HCT116 (cell line): ENCODE results near the gene APBB2. TPM values are rescaled to one million over a fixed set of nuclear protein-coding genes. Genes with fewer than 3 reads are reported as not detected.

Source experiments
- ATAC-seq: fragments of 200-7000 bp; cut with Tn5 transposase; 2 replicates; pipeline ENCODE4 v1.9.1; 2020; ENCODE audit warnings: mild to moderate bottlenecking, moderate library complexity
- BruUV-seq: library from RNA; stranded (reverse); fragments of 400-500 nt; replicated peaks from 2 replicates; lab custom pipeline; 2021; lab: Mats Ljungman, UMichigan
- CTCF ChIA-PET: fragments of 300-600 bp; sonication (Branson Sonifier 250); formaldehyde crosslinking; loops from one replicate; lab custom pipeline; 2021; ENCODE audit warnings: antibody characterized with exemption; lab: Charles Lee
- POLR2A ChIA-PET: fragments of 300-600, 350-600 bp; sonication (Branson Sonifier 250); formaldehyde crosslinking; loops from one replicate; lab custom pipeline; 2021; ENCODE audit warnings: antibody characterized with exemption; lab: Charles Lee
- RAD21 ChIA-PET, 2 experiments: fragments of 300-600 bp; sonication (Branson Sonifier 250); formaldehyde crosslinking; loops; one replicate each; lab custom pipeline; 2023; ENCODE audit warnings: low total read pairs in 2 of 2; ENCODE audit not compliant: uncharacterized antibody in 2 of 2, unreplicated experiment in 2 of 2, low non-redundant PET in 1 of 2; lab: Charles Lee
- DNase-seq: peaks from one replicate; pipeline ENCODE4 v3.0.0-alpha.2; 2010; ENCODE audit warnings: low read depth, low spot score
- H2AFZ ChIP-seq: fragments of 200-600 bp; shearing (Covaris generic), sonication (generic); 2 replicates; pipeline ENCODE4 v1.6.1; 2017; ENCODE audit warnings: low read depth, mixed run types, mixed read lengths, antibody characterized with exemption, low read length; ENCODE audit not compliant: poor library complexity, severe bottlenecking
- H3K27ac ChIP-seq: 2 replicates; pipeline ENCODE4 v1.5.1; 2012; ENCODE audit warnings: low read depth, low read length
- H3K27me3 ChIP-seq: fragments of 200-600 bp; sonication (generic); 2 replicates; pipeline ENCODE4 v1.6.1; 2016; ENCODE audit warnings: mixed run types, low read length, mixed read lengths; ENCODE audit not compliant: insufficient read depth
- H3K36me3 ChIP-seq, 2 experiments: fragments of 200-500 bp in 1 of 2; fragments of 200-600 bp in 1 of 2; sonication (Bioruptor generic) in 1 of 2; sonication (generic) in 1 of 2; 2 replicates each; pipeline versions ENCODE4 v1.5.1 to v1.6.1; 2014 to 2016; ENCODE audit warnings: low read length in 2 of 2, inconsistent platforms in 1 of 2, mixed read lengths in 1 of 2, mixed run types in 1 of 2; ENCODE audit not compliant: insufficient read depth in 2 of 2, control insufficient read depth in 1 of 2
- H3K4me1 ChIP-seq, 2 experiments: fragments of 200-600 bp in 1 of 2; sonication (generic) in 1 of 2; 2 replicates each; pipeline versions ENCODE4 v1.5.1 to v1.6.1; 2012 to 2017; ENCODE audit warnings: low read length in 2 of 2, inconsistent platforms in 1 of 2, mild to moderate bottlenecking in 1 of 2, mixed read lengths in 1 of 2, mixed run types in 1 of 2, moderate library complexity in 1 of 2; ENCODE audit not compliant: insufficient read depth in 2 of 2, control insufficient read depth in 1 of 2
- H3K4me2 ChIP-seq: fragments of 200-600 bp; sonication (generic); 2 replicates; pipeline ENCODE4 v1.6.1; 2017; ENCODE audit warnings: mixed run types, low read length, mixed read lengths
- H3K4me3 ChIP-seq, 2 experiments: fragments of 200-600 bp in 1 of 2; sonication (generic) in 1 of 2; replicated peaks in 1 of 2; 2 replicates each; pipeline ENCODE4 v1.5.1; 2011 to 2016; ENCODE audit warnings: low read length in 2 of 2, control low read depth in 1 of 2, low read depth in 1 of 2, mild to moderate bottlenecking in 1 of 2, mixed read lengths in 1 of 2, mixed run types in 1 of 2
- H3K79me2 ChIP-seq: fragments of 200-600 bp; sonication (generic); 2 replicates; pipeline ENCODE4 v1.6.1; 2017; ENCODE audit warnings: mild to moderate bottlenecking, mixed run types, low read length, moderate library complexity, mixed read lengths; ENCODE audit not compliant: insufficient read depth
- H3K9ac ChIP-seq: fragments of 200-600 bp; sonication (generic); 2 replicates; pipeline ENCODE4 v1.6.1; 2016; ENCODE audit warnings: low read length, mixed read lengths
- H3K9me2 ChIP-seq: fragments of 200-600 bp; sonication (generic), shearing (Covaris generic); 2 replicates; pipeline ENCODE4 v1.6.1; 2017; ENCODE audit warnings: mixed run types, mild to moderate bottlenecking, moderate library complexity; ENCODE audit not compliant: insufficient read depth
- H3K9me3 ChIP-seq, 2 experiments: fragments of 200-500 bp in 1 of 2; fragments of 200-600 bp in 1 of 2; sonication (Bioruptor generic) in 1 of 2; sonication (generic) in 1 of 2; 2 replicates each; pipeline ENCODE4 v1.6.1; 2014 to 2017; ENCODE audit warnings: low read length in 2 of 2, mixed read lengths in 2 of 2, inconsistent platforms in 1 of 2, low read depth in 1 of 2, mild to moderate bottlenecking in 1 of 2, mixed run types in 1 of 2, moderate library complexity in 1 of 2; ENCODE audit not compliant: control insufficient read depth in 1 of 2, insufficient read depth in 1 of 2
- H4K20me1 ChIP-seq: fragments of 200-600 bp; sonication (generic), shearing (Covaris generic); 2 replicates; pipeline ENCODE4 v1.6.1; 2017; ENCODE audit warnings: mixed run types, mild to moderate bottlenecking, moderate library complexity; ENCODE audit not compliant: insufficient read depth
- CBX3 ChIP-seq: IDR thresholded peaks from 2 replicates; pipeline ENCODE4 v1.6.1; 2012; ENCODE audit warnings: low read depth
- EGR1 ChIP-seq: IDR thresholded peaks from 2 replicates; pipeline ENCODE4 v1.6.1; 2012; ENCODE audit warnings: low read depth
- FOSL1 ChIP-seq: IDR thresholded peaks from 2 replicates; pipeline ENCODE4 v1.6.1; 2012; ENCODE audit warnings: low read depth
- JUND ChIP-seq: IDR thresholded peaks from 2 replicates; pipeline ENCODE4 v1.6.1; 2012
- POLR2AphosphoS5 ChIP-seq: IDR thresholded peaks from 2 replicates; pipeline ENCODE4 v1.6.1; 2011; ENCODE audit warnings: mild to moderate bottlenecking, low read depth, low read length, moderate library complexity
- TCF7L2 ChIP-seq: IDR thresholded peaks from 2 replicates; pipeline ENCODE4 v1.7.0; 2011; ENCODE audit warnings: borderline replicate concordance, inconsistent platforms; ENCODE audit not compliant: insufficient read depth, insufficient read length; ENCODE audit errors: extremely low read depth
- YY1 ChIP-seq: IDR thresholded peaks from 2 replicates; pipeline ENCODE4 v1.6.1; 2011; ENCODE audit warnings: low read length, low read depth, moderate library complexity, mild to moderate bottlenecking; ENCODE audit not compliant: insufficient replicate concordance; ENCODE audit errors: extremely low read depth
- ZBTB33 ChIP-seq: IDR thresholded peaks from 2 replicates; pipeline ENCODE4 v1.6.1; 2011; ENCODE audit warnings: mild to moderate bottlenecking, low read length, moderate library complexity; ENCODE audit not compliant: insufficient replicate concordance; ENCODE audit errors: extremely low read depth
- intact Hi-C: fragments of 100-400 bp; cut with micrococcal nuclease; formaldehyde crosslinking; loops from 2 replicates; pipeline ENCODE4 v1.10.0; 2022
- total RNA-seq: library from RNA; stranded (reverse); gene quantifications from one replicate; pipeline ENCODE4 v1.2.1, GENCODE V29; 2021; ENCODE audit not compliant: unreplicated experiment
- TF ChIP-seq, protein P1 (sequence below): IDR thresholded peaks from 2 replicates; pipeline ENCODE4 v1.6.1; 2012
- TF ChIP-seq, protein P2 (sequence below): IDR thresholded peaks from 2 replicates; pipeline ENCODE4 v1.6.1; 2012

Gene APBB2
- total RNA-seq, 1 experiment from 2014 or later, result 72.5 TPM

- TF ChIP-seq YY1 (no peak), ZBTB33 (no peak), EGR1 (no peak), CBX3 (no peak), JUND (no peak), TCF7L2 (no peak), FOSL1 (no peak), POLR2AphosphoS5 (no peak)
- TF ChIP-seq, protein P1, sequence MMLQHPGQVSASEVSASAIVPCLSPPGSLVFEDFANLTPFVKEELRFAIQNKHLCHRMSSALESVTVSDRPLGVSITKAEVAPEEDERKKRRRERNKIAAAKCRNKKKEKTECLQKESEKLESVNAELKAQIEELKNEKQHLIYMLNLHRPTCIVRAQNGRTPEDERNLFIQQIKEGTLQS, result no peak
- TF ChIP-seq, protein P2, sequence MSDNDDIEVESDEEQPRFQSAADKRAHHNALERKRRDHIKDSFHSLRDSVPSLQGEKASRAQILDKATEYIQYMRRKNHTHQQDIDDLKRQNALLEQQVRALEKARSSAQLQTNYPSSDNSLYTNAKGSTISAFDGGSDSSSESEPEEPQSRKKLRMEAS, result no peak
- CTCF ChIA-PET, result no interaction called here
- peaks cover 89% of the 10 kb centered on the region for H3K79me2 ChIP-seq
Observed at GRCh38 chr4:41121906-41122305, 92.4 kb downstream of the APBB2 start.

More at GRCh38 chr4:41121906-41122305, 92.4 kb downstream of the APBB2 start:
- H3K4me2 ChIP-seq, result no peak overlapping the region
- intact Hi-C loops, result no loop called here
- DNase-seq, result no peak
- no peak for ATAC-seq
- no peaks in the 10 kb centered on the region for H4K20me1 ChIP-seq
- H3K36me3 ChIP-seq, result no peaks in the 10 kb centered on the region
- no peak overlapping the region for H3K27ac ChIP-seq
- no peaks in the 10 kb centered on the region for H3K9me3 ChIP-seq
- POLR2A ChIA-PET, result no interaction called here
- no peak overlapping the region for H2AFZ ChIP-seq
- H3K4me1 ChIP-seq, result peaks cover 57 to 66% of the 10 kb centered on the region in 2 experiments
- no peaks in the 10 kb centered on the region for H3K9me2 ChIP-seq
- no peaks in the 10 kb centered on the region for H3K27me3 ChIP-seq
- no peak overlapping the region for H3K4me3 ChIP-seq
- no TSS peak for BruUV-seq
- RAD21 ChIA-PET, result no interaction called here
- no peak overlapping the region for H3K9ac ChIP-seq
